Heart left ventricle (tissue), 16 donors: ENCODE data around the gene GPC6. TPM values are rescaled to one million over a fixed set of nuclear protein-coding genes. Genes with fewer than 3 reads are reported as not detected.

Experiments
- ATAC-seq, 4 donors: fragments of 200-7000 bp; cut with Tn5 transposase; one replicate each; pipeline ENCODE4 v1.9.1; 2020 to 2022; ENCODE audit warnings: moderate library complexity in 4 of 4, mild to moderate bottlenecking in 3 of 4, moderate number of reproducible peaks in 1 of 4
- DNase-seq, 5 donors: peaks; one replicate each; pipeline ENCODE4 v3.0.0-alpha.2; 2020
- H3K27ac ChIP-seq, 12 donors: fragments of 200-600 bp; sonication (generic) in 4 of 12; one replicate each; pipeline versions ENCODE4 v1.5.0 to v1.8.0; 2016 to 2022; ENCODE audit warnings: mild to moderate bottlenecking in 2 of 12
- H3K27me3 ChIP-seq, 9 donors: fragments of 200-600 bp; sonication (generic) in 2 of 9; one replicate each; pipeline versions ENCODE4 v1.5.1 to v1.8.0; 2016 to 2022; ENCODE audit warnings: mild to moderate bottlenecking in 3 of 9
- H3K36me3 ChIP-seq, 9 donors: fragments of 200-600 bp; sonication (generic) in 2 of 9; one replicate each; pipeline versions ENCODE4 v1.5.0 to v1.8.0; 2018 to 2022; ENCODE audit warnings: mild to moderate bottlenecking in 2 of 9
- H3K4me1 ChIP-seq, 12 donors: fragments of 200-600 bp; sonication (generic) in 4 of 12; one replicate each; pipeline versions ENCODE4 v1.5.0 to v1.8.0; 2016 to 2022; ENCODE audit warnings: mild to moderate bottlenecking in 3 of 12
- H3K4me3 ChIP-seq, 12 donors: fragments of 200-600 bp; sonication (generic) in 4 of 12; one replicate each; pipeline versions ENCODE4 v1.5.0 to v1.8.0; 2017 to 2022; ENCODE audit warnings: mild to moderate bottlenecking in 9 of 12, moderate library complexity in 4 of 12
- H3K9me3 ChIP-seq, 12 donors: fragments of 200-600 bp; sonication (generic) in 4 of 12; one replicate each; pipeline versions ENCODE4 v1.5.0 to v1.8.0; 2016 to 2022; ENCODE audit warnings: mild to moderate bottlenecking in 1 of 12
- POLR2A ChIP-seq, 2 donors: fragments of 450-650 bp; IDR thresholded peaks; one replicate each; pipeline ENCODE4 v1.6.1; 2017; ENCODE audit warnings: antibody characterized with exemption in 2 of 2, mild to moderate bottlenecking in 2 of 2, moderate library complexity in 2 of 2
- WGBS, 4 donors: extraction: QIAGEN DNeasy Blood & Tissue Kit in 2 of 4; methylation state at CpG; one replicate each; pipeline versions ENCODE4 v1.1.5 to v1.1.7; 2013 to 2018; 5-methylcytosine and 5-hydroxymethylcytosine counted together
- intact Hi-C, 10 donors: fragments of 100-400 bp; cut with DNase I; formaldehyde crosslinking; loops; one replicate each; pipeline versions ENCODE4 v1.11.1 to v1.14.2; 2022
- polyA plus RNA-seq, 2 donors: library from polyadenylated mRNA; stranded (reverse); fragments of 200-250 nt; gene quantifications; one replicate each; pipeline ENCODE4 v1.2.3, GENCODE V29; 2013
- total RNA-seq, 9 donors: library from RNA; depleted of rRNA in 2 of 9; stranded (reverse); fragments of >200 nt in 2 of 9; fragmentation: NEBNext Ultra II Directional in 3 of 9; extraction: Animal tissue kit (Norgen Biotek cat#: 25700) in 3 of 9; gene quantifications; one replicate each; pipeline versions ENCODE4 v1.1.0 to v1.2.4, GENCODE V29; 2016 to 2023
- TF ChIP-seq, protein P1 (sequence below), 12 donors: fragments of 200-600 bp; sonication (generic) in 4 of 12; IDR thresholded peaks; one replicate each; pipeline versions ENCODE4 v1.5.0 to v1.8.0; 2018 to 2022; ENCODE audit warnings: antibody characterized with exemption in 12 of 12, mild to moderate bottlenecking in 5 of 12
- donor health status: ischemic (EF 13 %, LVEDD 7.1; RV severe dilation, severe dysfunction).
- donor health status: healthy with polysubstance abuse.
- donor health status: DM: no; HTN: yes; CAD: no.
- donor health status: DM: no; HTN: no; CAD: no.
- donor health status: ischemic (EF 25% LVEDD 6.9; RV normal size, moderate dysfunction).
- donor health status: ischemic (EF 25% LVEDD 5.7; RV mildly dilated, moderate dysfunction).
- donor health status: healthy.
- donor health status: DM: yes; HTN: yes; CAD: no.
- donor health status: ischemic (EF 35%, LVEDD 5.7; RV mildly dilated, moderate dysfunction).
- donor health status: nonischemic (EF 11% LVEDD 7.7; RV severe dilation, severe dysfunction).
- donor health status: DM: yes; HTN: yes; CAD: no.
- donor health status: PGD.
- donor health status: ischemic (EF 29% LVEDD 5.4; RV normal size, mild dysfunction).
- donor health status: nonischemic (EF 23%, LVEDD 6.1; RV moderate dilation, normal function).

GPC6 gene
- total and polyA plus RNA-seq, 11 donors, result 0.08 to 6.2 (median 2.0) TPM

DNA sequence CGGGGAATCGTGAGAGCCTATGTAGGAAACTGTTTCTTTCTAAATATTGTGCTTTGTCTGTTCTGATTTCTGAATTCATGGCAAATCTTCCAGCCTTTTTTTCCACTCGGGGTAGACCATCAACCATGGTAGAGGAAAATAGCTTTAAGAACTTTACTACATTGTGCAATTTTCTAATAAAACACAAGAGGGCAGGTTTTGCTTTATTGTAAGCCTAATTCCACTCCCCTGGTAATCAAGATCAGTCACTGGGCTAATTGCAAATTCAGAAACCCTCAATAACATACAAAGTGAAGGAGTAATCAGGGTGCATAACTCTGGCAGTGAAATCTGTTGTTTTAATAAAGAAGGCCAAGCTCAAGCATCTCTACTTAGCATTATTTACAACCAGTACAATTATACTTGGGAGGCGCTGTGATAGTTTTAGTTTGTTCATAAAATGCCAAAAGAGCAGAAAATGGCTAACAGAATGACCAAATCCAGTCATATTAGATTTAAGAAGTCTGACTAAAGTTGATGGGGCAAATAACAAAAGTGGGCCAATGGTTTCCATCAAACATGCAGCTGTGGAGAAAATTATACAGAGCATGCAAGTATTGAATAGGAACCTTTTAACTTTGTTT lies 1209.1 kb downstream of the GPC6 start:
- no peak overlapping the region for H3K27ac ChIP-seq
- intact Hi-C loops, result loop anchor here (1.0 to 10.0 kb wide), 5 partner anchors 109 to 183 kb away; no protein-coding TSS in a partner anchor
- H3K27me3 ChIP-seq, result peaks cover 0 to 3% (median 0%) of the 10 kb centered on the region in 9 donors
- no peaks in the 10 kb centered on the region for H3K9me3 ChIP-seq
- TF ChIP-seq, protein P1, sequence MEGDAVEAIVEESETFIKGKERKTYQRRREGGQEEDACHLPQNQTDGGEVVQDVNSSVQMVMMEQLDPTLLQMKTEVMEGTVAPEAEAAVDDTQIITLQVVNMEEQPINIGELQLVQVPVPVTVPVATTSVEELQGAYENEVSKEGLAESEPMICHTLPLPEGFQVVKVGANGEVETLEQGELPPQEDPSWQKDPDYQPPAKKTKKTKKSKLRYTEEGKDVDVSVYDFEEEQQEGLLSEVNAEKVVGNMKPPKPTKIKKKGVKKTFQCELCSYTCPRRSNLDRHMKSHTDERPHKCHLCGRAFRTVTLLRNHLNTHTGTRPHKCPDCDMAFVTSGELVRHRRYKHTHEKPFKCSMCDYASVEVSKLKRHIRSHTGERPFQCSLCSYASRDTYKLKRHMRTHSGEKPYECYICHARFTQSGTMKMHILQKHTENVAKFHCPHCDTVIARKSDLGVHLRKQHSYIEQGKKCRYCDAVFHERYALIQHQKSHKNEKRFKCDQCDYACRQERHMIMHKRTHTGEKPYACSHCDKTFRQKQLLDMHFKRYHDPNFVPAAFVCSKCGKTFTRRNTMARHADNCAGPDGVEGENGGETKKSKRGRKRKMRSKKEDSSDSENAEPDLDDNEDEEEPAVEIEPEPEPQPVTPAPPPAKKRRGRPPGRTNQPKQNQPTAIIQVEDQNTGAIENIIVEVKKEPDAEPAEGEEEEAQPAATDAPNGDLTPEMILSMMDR (IDR thresholded peaks at IDR 0.05), result peak; percentile 44 to 69 (median 61)
- TF ChIP-seq POLR2A (IDR thresholded peaks at IDR 0.05), result no peak
- H3K4me3 ChIP-seq, result no peak overlapping the region
- ATAC-seq, result peak in 3 of 4 donors; percentile 50 to 71 (median 67)
- no peak for DNase-seq
- no peaks in the 10 kb centered on the region for H3K36me3 ChIP-seq
- WGBS, 4 donors, result 48 to 56% (median 51%) methylated on average over 4 of the region's 4 CpGs
- H3K4me1 ChIP-seq, result peaks cover 0 to 8% (median 0%) of the 10 kb centered on the region in 12 donors

DNA sequence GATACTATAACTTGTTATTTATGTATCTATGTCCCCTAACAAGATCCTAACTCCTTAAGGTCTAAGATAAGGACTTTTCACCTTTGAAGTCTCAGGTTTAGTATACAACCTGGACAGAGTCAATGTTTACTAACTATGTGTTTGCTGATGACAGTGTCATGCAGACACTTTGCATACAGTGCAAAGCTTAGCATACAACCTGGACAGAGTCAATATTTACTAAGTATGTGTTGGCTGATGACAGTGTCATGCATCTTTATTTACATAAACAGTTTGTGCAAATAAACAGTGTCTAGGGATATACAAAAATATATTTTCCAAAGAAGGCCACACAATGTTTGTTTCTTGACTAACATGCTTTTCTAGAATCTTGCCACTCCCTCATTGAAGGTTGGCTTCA lies 1218.2 kb downstream of the GPC6 start:
- TF ChIP-seq, protein P1 (IDR thresholded peaks at IDR 0.05), result no peak
- no peak for TF ChIP-seq POLR2A (IDR thresholded peaks at IDR 0.05)
- intact Hi-C loops, result no loop called here
- peaks cover 0 to 3% (median 0%) of the 10 kb centered on the region in 12 donors for H3K9me3 ChIP-seq
- peaks cover 0 to 8% (median 0%) of the 10 kb centered on the region in 9 donors for H3K27me3 ChIP-seq
- no peaks in the 10 kb centered on the region for H3K36me3 ChIP-seq
- no peak for DNase-seq
- H3K4me1 ChIP-seq, result no peaks in the 10 kb centered on the region
- H3K27ac ChIP-seq, result no peak overlapping the region
- no peak overlapping the region for H3K4me3 ChIP-seq
- ATAC-seq, result no peak

DNA sequence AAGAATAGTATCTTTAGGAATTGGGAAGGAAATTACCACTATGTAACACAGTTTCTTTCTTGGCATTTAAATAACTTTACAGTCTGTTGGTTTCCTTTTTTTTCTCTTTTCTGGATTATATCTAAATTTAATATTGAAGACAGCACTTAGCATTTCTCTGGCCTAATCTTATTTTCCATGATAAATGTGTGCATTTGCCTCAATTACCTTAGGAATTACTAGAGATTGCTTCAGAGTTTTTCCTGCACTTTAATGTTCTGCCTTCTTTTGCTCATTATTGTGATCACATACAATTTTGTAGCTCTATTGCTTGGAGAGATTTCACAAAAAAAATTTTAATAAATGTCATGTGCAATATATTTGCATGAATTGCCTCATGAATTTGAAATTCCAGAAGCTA lies 1227.7 kb downstream of the GPC6 start:
- TF ChIP-seq POLR2A (IDR thresholded peaks at IDR 0.05), result no peak
- TF ChIP-seq, protein P1 (IDR thresholded peaks at IDR 0.05), result no peak
- H3K27ac ChIP-seq, result no peak overlapping the region
- H3K9me3 ChIP-seq, result peaks cover 0 to 8% (median 0%) of the 10 kb centered on the region in 12 donors
- DNase-seq, result no peak
- H3K4me1 ChIP-seq, result no peaks in the 10 kb centered on the region
- ATAC-seq, result no peak
- intact Hi-C loops, result no loop called here
- no peaks in the 10 kb centered on the region for H3K36me3 ChIP-seq
- no peak overlapping the region for H3K4me3 ChIP-seq
- no peaks in the 10 kb centered on the region for H3K27me3 ChIP-seq

DNA sequence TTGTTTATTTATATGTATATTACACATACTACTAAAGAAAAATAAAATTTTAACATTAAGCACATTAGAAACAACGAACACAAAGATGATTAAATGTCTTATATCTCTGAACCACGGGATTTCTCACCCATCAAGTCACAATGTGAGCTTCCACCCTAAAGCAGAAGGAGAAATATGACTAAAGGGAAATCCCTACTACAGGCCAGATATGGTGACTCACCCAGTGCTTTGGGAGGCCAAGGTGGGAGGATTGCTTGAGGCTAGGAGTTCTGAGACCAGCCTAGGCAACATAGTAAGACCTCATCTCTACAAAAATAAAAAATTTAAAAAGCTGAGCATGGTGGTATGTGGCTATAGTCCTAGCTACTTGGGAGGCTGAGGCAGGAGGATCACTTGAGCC lies 1228.3 kb downstream of the GPC6 start:
- no peaks in the 10 kb centered on the region for H3K36me3 ChIP-seq
- WGBS, 4 donors, result 75 to 83% (median 80%) methylated on average over 2 of the region's 2 CpGs
- no peaks in the 10 kb centered on the region for H3K27me3 ChIP-seq
- ATAC-seq, result no peak
- H3K4me3 ChIP-seq, result no peak overlapping the region
- no peaks in the 10 kb centered on the region for H3K4me1 ChIP-seq
- peaks cover 0 to 4% (median 0%) of the 10 kb centered on the region in 12 donors for H3K9me3 ChIP-seq
- no peak overlapping the region for H3K27ac ChIP-seq
- intact Hi-C loops, result no loop called here
- TF ChIP-seq, protein P1 (IDR thresholded peaks at IDR 0.05), result no peak
- TF ChIP-seq POLR2A (IDR thresholded peaks at IDR 0.05), result no peak
- no peak for DNase-seq
